NB4 (cell line): ENCODE measurements around the gene KRTAP10-2.
"Not testable (repeated sequence)": the region's sequence is repeated elsewhere in the genome, so short reads cannot be mapped to it uniquely, and the experiment has no call there.

Source experiments
- POLR2A ChIP-seq: IDR thresholded peaks from 2 replicates; pipeline ENCODE4 v1.6.1; 2011; ENCODE audit warnings: mild to moderate bottlenecking; ENCODE audit not compliant: insufficient read length; ENCODE audit errors: extremely low read depth
- TF ChIP-seq, protein P1 (sequence below): IDR thresholded peaks from 2 replicates; pipeline ENCODE4 v1.6.1; 2011; ENCODE audit warnings: low read depth, low read length
- TF ChIP-seq, protein P2 (sequence below): IDR thresholded peaks from one replicate; pipeline ENCODE4 v1.5.1; 2012; ENCODE audit warnings: low read depth, low read length

DNA sequence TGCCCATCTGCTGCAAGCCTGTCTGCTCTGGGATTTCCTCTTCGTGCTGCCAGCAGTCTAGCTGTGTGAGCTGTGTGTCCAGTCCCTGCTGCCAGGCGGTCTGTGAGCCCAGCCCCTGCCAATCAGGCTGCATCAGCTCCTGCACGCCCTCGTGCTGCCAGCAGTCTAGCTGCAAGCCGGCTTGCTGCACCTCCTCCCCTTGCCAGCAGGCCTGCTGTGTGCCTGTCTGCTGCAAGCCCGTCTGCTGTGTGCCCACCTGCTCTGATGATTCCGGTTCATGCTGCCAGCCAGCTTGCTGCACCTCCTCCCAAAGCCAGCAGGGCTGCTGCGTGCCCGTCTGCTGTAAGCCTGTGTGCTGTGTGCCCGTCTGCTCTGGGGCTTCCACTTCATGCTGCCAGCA is 49.8 kb upstream of the KRTAP10-2 start:
- TF ChIP-seq, protein P1, sequence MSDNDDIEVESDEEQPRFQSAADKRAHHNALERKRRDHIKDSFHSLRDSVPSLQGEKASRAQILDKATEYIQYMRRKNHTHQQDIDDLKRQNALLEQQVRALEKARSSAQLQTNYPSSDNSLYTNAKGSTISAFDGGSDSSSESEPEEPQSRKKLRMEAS = not testable (repeated sequence)
- TF ChIP-seq POLR2A = not testable (repeated sequence)
- TF ChIP-seq, protein P2, sequence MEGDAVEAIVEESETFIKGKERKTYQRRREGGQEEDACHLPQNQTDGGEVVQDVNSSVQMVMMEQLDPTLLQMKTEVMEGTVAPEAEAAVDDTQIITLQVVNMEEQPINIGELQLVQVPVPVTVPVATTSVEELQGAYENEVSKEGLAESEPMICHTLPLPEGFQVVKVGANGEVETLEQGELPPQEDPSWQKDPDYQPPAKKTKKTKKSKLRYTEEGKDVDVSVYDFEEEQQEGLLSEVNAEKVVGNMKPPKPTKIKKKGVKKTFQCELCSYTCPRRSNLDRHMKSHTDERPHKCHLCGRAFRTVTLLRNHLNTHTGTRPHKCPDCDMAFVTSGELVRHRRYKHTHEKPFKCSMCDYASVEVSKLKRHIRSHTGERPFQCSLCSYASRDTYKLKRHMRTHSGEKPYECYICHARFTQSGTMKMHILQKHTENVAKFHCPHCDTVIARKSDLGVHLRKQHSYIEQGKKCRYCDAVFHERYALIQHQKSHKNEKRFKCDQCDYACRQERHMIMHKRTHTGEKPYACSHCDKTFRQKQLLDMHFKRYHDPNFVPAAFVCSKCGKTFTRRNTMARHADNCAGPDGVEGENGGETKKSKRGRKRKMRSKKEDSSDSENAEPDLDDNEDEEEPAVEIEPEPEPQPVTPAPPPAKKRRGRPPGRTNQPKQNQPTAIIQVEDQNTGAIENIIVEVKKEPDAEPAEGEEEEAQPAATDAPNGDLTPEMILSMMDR = not testable (repeated sequence)
